GM13976 (cell line): ENCODE data around the gene INHBA.

Experiments used
- DNase-seq: peaks from one replicate; pipeline ENCODE4 v3.0.0; 2012; ENCODE audit warnings: low spot score
- in situ Hi-C: fragments of 300-500 bp; cut with MboI; formaldehyde crosslinking; loops from one replicate; pipeline ENCODE4 v1.12.0; 2022; ENCODE audit warnings: low sequenced_read_pairs, mixed read lengths, inconsistent platforms; ENCODE audit not compliant: unreplicated experiment
- TF ChIP-seq, protein P1 (sequence below): IDR thresholded peaks from 2 replicates; pipeline ENCODE4 v1.5.1; 2012; ENCODE audit warnings: borderline replicate concordance, mild to moderate bottlenecking; ENCODE audit not compliant: insufficient read depth; ENCODE audit errors: extremely low read depth, missing control alignments, control extremely low read depth

The INHBA gene

DNA sequence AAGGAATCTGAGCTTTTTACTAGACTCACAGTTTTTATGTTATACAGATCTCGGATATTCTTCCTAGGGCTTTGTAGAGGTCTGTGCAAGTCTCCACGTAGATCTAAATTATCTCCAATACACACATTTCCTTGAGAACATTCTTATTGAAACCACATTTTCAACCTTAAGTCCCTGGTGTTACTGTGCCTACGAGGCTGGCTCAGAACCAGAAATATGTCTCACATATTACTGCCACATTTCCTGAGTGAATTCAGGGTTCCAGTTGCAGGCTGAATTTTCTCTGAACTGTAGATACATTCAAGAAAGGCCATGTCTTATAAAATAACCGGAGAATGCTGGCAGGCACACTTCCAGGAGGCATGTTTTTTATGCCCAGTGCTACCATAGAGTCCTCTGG lies 46.5 kb downstream of the INHBA start:
- in situ Hi-C loops: no loop called here
- DNase-seq: no peak
- TF ChIP-seq, protein P1, sequence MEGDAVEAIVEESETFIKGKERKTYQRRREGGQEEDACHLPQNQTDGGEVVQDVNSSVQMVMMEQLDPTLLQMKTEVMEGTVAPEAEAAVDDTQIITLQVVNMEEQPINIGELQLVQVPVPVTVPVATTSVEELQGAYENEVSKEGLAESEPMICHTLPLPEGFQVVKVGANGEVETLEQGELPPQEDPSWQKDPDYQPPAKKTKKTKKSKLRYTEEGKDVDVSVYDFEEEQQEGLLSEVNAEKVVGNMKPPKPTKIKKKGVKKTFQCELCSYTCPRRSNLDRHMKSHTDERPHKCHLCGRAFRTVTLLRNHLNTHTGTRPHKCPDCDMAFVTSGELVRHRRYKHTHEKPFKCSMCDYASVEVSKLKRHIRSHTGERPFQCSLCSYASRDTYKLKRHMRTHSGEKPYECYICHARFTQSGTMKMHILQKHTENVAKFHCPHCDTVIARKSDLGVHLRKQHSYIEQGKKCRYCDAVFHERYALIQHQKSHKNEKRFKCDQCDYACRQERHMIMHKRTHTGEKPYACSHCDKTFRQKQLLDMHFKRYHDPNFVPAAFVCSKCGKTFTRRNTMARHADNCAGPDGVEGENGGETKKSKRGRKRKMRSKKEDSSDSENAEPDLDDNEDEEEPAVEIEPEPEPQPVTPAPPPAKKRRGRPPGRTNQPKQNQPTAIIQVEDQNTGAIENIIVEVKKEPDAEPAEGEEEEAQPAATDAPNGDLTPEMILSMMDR: no peak

DNA sequence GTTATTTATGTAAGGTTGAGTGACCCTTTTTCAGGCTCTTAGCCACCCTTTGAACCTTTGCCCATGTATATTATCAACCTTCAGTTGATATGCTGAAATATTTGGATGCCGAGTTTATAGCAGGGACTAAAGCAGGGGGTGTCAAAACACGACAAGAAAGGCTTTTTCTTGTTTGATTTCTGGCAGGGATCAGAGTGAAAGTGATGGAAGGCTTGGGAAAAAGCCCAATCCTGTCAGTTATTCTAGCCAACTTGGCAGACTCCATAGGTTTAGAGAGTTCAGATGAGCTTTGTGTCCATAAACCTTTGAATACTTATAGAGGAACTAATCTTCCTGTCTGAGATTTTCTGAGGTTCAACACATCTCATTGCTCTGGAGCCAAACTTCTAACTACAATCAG lies 47.5 kb downstream of the INHBA start:
- DNase-seq: no peak
- TF ChIP-seq, protein P1: no peak
- in situ Hi-C loops: no loop called here

DNA sequence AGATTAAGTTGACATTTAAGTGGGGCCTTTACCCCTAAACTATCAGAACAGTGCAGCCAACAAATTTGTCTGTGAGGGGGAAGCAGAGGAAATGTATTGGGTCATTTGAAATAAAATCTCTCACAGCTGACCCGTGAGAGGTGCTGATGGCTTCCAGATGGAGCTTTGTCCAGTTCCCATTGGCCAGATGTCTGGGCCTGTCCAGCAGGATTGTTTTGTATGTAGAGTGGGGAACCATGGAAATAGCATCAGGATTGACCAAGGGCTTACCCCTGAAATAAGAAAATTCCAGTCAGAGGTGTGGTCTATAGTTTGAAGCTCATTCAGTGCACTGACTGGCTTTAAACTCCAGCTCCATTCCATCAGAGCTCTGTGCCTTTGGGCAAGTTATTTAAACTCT lies 50.6 kb downstream of the INHBA start:
- in situ Hi-C loops: no loop called here
- TF ChIP-seq, protein P1: no peak

DNA sequence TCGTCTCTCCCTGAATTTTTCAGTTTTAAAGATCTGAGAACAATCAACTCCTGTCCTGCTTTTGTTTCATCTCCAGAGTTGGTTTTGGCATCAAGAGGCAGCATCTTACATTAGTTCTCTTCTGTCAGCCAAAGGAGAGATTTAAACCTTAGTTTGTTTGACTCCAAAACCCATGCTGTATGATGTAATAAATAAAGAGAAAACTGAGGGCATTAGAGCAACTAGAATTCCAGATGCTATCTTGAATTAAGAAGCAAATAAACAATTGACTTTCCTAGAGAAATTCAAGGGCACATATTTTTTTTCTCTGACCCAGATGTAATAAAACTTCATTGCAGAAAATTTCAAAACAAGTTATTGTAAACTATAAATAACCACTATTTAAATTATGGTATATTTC lies 54.4 kb downstream of the INHBA start:
- TF ChIP-seq, protein P1: no peak
- no peak for DNase-seq
- in situ Hi-C loops: no loop called here

More for the DNA sequence above, 50.6 kb downstream of the INHBA start:
- no peak for DNase-seq

DNA sequence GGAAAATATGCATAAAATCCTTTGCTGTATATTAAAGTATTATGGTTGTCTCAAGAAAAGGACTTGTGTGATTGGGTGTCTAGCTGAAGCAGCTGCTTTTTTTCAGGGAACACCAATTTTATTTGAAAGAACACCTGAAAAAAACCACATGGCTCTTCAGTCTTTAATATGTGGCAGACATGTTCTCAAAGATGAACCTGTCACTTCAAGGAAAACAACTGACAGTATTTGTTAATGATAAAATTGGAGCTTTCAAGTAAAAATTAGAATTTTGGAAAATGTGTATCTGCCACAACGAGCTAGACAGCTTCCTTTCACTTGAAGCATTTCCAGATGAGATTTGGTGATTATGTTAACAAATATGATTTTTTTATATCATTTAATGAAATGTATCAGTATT lies 59.3 kb downstream of the INHBA start:
- TF ChIP-seq, protein P1: no peak

DNA sequence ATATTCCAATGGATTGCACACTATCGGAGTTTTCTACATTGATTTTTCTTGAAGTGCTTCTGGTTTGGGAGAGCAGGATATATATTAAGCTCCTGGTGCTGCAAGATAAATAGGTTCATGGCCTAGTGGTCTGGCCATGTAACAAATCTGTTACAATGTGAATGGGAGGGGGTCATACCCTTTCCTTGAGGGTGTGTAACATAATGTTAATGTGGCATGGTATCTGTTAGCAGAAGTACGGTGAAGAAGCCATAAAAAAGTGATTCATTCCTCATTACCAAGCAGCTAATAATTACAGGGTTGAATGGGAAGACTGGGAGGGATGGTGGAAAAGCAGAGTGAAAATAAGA lies 61.2 kb downstream of the INHBA start:
- in situ Hi-C loops: no loop called here
- DNase-seq: no peak
- TF ChIP-seq, protein P1: no peak

More for the DNA sequence above, 59.3 kb downstream of the INHBA start:
- no peak for DNase-seq
- in situ Hi-C loops: no loop called here
